Measurements from ENCODE around the gene INPP4A. TPM values are rescaled to one million over a fixed set of nuclear protein-coding genes. Genes with fewer than 3 reads are reported as not detected.

The INPP4A gene
- total RNA-seq, 4 donors from 2014 or later, result 13.6 to 25.2 (median 17.2) TPM

DNA sequence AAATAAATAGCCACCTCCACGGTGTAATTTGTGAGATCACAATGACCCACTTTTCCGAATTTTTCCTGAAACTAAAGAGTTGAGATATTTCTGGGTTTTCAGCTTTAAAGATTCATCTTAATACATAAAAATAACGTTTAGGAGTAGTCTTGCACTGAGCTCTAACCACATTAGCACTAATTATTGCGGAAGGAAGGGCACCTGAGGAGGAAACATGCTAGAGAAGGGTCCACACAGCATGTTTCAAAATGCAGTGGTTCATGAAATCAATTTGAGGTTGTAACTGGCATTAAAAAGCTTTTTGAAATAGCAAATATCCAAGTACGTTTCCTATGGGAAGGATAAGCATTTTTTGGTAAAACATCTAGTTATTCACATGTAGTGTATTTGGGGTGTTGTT is 8.4 kb downstream of the INPP4A start:
- Histone ChIP-seq H3K4me3 (no peak overlapping the region), H3K9me3 (no peaks in the 10 kb centered on the region), H3K27me3 (no peaks in the 10 kb centered on the region), H3K27ac (no peak overlapping the region), H3K4me1 (peaks cover 17% of the 10 kb centered on the region), H3K36me3 (no peaks in the 10 kb centered on the region)
- WGBS, result 87% methylated on average over 5 of the region's 5 CpGs
- DNase-seq (ENCODE audit: low spot score in 2 of 2), result no peak
- TF ChIP-seq POLR2A (IDR thresholded peaks at IDR 0.05), result no peak
- no peak for TF ChIP-seq POLR2AphosphoS5 (IDR thresholded peaks at IDR 0.05)
- no peak for TF ChIP-seq EP300 (IDR thresholded peaks at IDR 0.05)
- TF ChIP-seq, protein P1, sequence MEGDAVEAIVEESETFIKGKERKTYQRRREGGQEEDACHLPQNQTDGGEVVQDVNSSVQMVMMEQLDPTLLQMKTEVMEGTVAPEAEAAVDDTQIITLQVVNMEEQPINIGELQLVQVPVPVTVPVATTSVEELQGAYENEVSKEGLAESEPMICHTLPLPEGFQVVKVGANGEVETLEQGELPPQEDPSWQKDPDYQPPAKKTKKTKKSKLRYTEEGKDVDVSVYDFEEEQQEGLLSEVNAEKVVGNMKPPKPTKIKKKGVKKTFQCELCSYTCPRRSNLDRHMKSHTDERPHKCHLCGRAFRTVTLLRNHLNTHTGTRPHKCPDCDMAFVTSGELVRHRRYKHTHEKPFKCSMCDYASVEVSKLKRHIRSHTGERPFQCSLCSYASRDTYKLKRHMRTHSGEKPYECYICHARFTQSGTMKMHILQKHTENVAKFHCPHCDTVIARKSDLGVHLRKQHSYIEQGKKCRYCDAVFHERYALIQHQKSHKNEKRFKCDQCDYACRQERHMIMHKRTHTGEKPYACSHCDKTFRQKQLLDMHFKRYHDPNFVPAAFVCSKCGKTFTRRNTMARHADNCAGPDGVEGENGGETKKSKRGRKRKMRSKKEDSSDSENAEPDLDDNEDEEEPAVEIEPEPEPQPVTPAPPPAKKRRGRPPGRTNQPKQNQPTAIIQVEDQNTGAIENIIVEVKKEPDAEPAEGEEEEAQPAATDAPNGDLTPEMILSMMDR (IDR thresholded peaks at IDR 0.05), result no peak

DNA sequence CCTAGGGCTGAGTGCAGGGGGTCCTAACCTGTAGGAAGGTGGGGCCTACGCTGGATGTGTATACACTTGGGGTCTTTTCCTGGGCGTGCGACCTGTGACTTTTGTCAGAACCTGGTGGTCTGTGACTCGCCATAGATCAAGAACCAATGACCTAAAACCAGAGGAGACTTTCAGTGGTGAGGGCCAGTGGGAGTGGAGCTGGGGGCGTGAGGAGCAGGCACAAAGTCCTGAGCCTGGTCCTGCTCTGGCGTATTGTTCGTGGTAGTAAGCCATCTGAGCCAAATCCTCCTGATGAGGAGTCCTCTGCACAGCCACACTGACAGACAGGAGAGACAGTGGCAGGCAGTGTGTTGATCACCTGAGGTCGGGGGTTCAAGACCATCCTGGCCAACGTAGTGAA is 8.9 kb downstream of the INPP4A start:
- no peak for DNase-seq (ENCODE audit: low spot score in 2 of 2)
- Histone ChIP-seq H3K27ac (no peak overlapping the region), H3K36me3 (no peaks in the 10 kb centered on the region), H3K4me1 (peaks cover 17% of the 10 kb centered on the region), H3K4me3 (no peak overlapping the region), H3K27me3 (no peaks in the 10 kb centered on the region), H3K9me3 (no peaks in the 10 kb centered on the region)
- TF ChIP-seq, protein P1 (IDR thresholded peaks at IDR 0.05), result no peak
- TF ChIP-seq EP300 (IDR thresholded peaks at IDR 0.05) (no peak), POLR2AphosphoS5 (IDR thresholded peaks at IDR 0.05) (no peak), POLR2A (IDR thresholded peaks at IDR 0.05) (no peak)
- WGBS, result 96% methylated on average over 9 of the region's 9 CpGs

DNA sequence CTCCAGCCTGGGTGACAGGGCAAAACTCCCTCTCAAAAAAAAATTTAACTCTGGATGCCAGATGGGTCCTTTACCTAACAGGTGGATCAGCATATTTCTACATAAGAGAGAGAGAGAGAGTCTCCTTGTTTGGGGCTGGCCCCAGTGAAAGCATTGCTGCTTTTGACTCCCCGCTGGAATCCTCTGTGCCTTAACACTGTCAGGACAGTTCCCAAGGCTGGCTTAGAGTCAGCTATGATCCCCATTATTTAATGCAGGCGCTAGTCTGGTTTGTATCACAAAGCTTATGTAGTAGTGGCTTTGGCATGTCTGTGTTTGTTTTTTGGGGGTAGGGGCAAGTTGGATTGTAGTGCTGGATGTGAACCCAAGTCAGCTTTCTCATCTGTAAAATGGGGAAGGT is 9.4 kb downstream of the INPP4A start:
- Histone ChIP-seq H3K36me3 (no peaks in the 10 kb centered on the region), H3K9me3 (no peaks in the 10 kb centered on the region), H3K27me3 (no peaks in the 10 kb centered on the region), H3K27ac (no peak overlapping the region), H3K4me1 (peaks cover 19% of the 10 kb centered on the region), H3K4me3 (no peak overlapping the region)
- no peak for TF ChIP-seq POLR2A (IDR thresholded peaks at IDR 0.05)
- WGBS, result 100% methylated on average over 1 of the region's 2 CpGs
- no peak for DNase-seq (ENCODE audit: low spot score in 2 of 2)

DNA sequence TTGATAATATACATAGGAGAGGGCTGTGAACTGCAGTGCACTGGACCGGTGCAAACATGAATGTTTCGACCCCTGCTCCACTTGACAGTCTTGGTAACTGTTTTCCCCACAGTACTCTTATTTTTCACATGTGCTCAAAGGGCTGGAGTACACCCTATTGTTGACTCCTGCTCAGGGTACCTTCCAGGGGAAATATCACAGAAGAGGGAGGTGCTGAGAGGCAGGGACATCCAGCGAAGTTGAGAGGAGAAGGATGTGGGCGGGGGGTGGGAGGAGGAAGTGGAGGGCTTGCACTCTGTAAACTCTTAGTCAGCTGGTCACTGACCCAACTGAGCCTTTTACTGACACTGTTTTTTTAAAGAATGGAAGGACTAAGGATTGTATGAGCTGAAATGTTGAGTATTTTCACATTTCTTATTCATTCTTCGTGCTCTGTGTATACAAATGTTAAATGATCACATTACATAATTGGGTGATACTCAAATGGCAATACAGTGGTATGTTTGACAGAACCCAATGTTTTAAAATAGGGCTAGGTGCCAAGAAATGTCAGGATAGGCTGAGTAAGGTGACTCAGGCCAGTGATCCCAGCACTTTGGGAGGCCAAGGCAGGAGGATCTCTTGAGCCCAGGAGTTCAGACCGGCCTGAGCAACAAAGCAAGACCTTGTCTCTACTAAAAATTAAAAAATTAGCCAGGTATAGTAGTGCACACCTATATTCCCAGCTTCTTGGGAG is 10.0 kb downstream of the INPP4A start:
- no peak for DNase-seq (ENCODE audit: low spot score in 2 of 2)

DNA sequence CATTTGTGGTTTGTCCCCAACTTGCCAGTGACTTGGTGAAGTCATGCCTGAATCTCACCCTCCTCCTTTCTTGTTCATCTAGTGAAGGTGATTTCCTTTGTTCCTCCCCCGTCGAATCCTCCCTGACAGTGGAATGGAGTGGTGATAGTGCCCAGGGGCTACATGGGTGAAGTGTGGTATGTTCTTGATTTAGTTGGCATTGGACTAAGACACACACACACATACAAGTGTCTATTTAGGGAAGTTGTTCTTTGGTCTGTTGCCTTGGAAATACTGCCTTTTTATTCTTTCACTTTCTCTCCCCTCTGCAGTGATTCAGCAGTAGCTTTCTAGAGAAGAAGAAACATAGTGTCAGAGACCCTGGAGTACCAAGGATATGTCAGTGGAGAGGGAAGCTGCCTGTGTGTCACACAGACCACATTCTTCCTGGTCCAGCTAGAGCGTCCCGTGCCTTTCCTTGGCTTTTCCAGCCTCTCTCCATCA is 10.9 kb downstream of the INPP4A start:
- Histone ChIP-seq H3K27ac (no peak overlapping the region), H3K4me1 (peaks cover 31% of the 10 kb centered on the region)

More for the DNA sequence above, 10.0 kb downstream of the INPP4A start:
- no peaks in the 10 kb centered on the region for H3K9me3 ChIP-seq
- no peaks in the 10 kb centered on the region for H3K27me3 ChIP-seq
- peaks cover 25% of the 10 kb centered on the region for H3K4me1 ChIP-seq
- H3K36me3 ChIP-seq, result no peaks in the 10 kb centered on the region
- WGBS, result 75% methylated on average over 6 of the region's 6 CpGs
- TF ChIP-seq, protein P1 (IDR thresholded peaks at IDR 0.05), result no peak
- TF ChIP-seq POLR2AphosphoS5 (IDR thresholded peaks at IDR 0.05), result no peak
- no peak for TF ChIP-seq POLR2A (IDR thresholded peaks at IDR 0.05)
- TF ChIP-seq EP300 (IDR thresholded peaks at IDR 0.05), result no peak
- H3K4me3 ChIP-seq, result no peak overlapping the region
- no peak overlapping the region for H3K27ac ChIP-seq

More for the DNA sequence above, 10.9 kb downstream of the INPP4A start:
- Histone ChIP-seq H3K36me3 (no peaks in the 10 kb centered on the region), H3K9me3 (no peaks in the 10 kb centered on the region), H3K27me3 (no peaks in the 10 kb centered on the region), H3K4me3 (no peak overlapping the region)
- WGBS, result 55% methylated on average over 4 of the region's 4 CpGs
- no peak for DNase-seq (ENCODE audit: low spot score in 2 of 2)
- TF ChIP-seq POLR2AphosphoS5 (IDR thresholded peaks at IDR 0.05) (no peak), EP300 (IDR thresholded peaks at IDR 0.05) (no peak), POLR2A (IDR thresholded peaks at IDR 0.05) (no peak)
- TF ChIP-seq, protein P1 (IDR thresholded peaks at IDR 0.05), result no peak
